ENCODE measurements around the gene GATC.
A peak's percentile ranks its signal among the peaks of the same experiment; 100 is the strongest.
"Not testable (repeated sequence)": the region's sequence is repeated elsewhere in the genome, so short reads cannot be mapped to it uniquely, and the experiment has no call there.

GATC gene

DNA sequence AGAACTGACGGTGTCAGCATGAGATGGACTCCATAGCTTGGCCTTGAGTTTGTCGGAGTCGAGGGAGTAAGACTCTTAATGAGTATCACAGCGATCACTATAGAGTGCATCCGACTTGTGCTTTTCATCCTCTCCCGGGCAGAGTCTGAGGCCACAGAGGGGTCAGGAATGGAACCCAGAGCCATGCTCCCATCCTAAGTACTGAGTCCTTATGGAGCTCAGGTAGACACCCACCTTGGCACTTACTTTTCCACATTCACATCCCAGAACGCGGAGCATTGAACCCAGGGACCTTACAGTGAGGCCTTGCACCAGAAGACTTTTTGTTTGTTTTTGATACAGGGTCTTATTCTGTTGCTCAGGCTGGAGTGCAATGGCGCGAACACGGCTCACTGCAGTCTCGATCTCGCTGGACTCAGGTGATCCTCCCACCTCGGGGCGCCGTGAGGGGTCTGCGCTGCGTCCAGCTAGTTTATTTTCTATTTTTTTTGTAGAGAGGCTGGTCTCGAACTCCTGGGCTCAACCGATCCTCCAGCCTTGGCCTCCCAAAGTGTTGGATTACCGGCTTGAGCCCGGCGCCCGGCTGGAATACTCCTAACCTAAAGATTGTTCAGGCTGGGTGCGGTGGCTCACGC lies 24.0 kb downstream of the GATC start:
- peak; percentile 61 for DNase-seq (ENCODE audit: low spot score)

DNA sequence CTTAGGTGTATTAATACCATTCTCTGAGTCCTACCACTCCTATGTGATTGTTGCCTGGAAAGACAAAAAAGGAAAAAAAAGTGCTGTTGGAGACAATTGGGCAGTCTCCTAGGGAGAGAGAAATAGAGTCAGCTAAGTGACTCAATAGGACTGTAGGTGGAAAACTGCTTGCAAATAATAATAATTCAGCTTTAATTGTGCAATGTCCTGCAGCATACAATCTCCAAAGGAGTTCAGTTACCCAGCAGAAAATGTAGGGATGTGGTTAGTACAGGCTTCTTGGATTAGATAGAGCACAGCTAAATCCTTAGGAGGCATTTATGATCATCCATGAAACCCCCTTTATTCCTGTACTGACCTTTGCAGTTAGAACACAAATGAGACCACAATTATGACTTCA lies 26.3 kb downstream of the GATC start:
- no peak for DNase-seq (ENCODE audit: low spot score)

DNA sequence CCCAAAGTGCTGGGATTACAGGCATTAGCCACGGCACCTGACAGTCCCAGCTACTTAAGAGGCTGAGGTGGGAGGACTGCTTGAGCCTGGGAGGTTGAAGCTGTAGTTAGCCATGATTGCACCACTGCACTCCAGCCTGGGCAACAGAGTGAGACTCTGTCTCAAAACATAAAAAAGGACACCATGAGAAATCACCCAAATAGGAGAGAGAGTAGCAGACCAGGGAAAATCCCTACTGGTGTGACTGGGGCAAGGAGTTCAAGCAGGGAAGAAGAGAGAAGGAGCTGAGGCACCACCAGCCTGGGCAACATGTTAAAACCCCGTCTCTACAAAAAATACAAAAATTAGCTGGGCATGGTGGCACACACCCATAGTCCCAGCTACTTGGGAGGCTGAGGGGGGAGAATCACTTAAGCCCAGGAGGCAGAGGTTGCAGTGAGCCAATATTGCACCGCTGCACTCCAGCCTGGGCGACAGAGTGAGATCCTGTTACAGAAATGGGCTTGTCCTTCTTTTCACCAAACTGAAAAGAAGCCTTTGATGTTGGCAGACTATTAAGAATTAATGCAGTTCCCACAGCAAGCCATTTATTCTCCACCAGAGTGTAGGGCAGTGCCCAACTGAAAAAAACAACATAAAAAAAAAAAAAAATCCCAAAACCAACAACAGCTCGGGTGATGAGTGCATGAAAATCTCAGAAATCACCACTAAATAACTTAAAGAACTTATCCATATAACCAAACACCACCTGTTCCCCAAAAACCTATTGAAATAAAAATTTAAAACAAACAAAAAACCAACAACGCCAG lies 27.8 kb downstream of the GATC start:
- DNase-seq (ENCODE audit: low spot score): no peak

DNA sequence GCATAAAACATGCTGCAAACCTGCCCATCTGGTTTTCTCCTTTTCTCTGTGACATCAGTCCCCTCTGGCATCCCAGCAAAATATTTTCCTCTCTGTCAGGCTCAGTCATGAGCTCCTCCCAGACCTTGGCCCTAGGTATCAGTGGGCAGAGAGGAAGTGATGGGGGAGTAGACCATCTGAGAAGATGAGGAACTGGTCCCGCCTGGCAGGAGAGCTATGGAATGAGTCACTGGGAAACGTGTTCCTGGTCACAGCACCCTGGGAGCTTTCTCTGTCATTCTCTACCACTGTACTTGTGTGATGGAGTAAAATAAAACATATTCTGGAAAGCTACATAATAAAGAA lies 28.3 kb downstream of the GATC start:
- DNase-seq (ENCODE audit: low spot score): peak; percentile 81

DNA sequence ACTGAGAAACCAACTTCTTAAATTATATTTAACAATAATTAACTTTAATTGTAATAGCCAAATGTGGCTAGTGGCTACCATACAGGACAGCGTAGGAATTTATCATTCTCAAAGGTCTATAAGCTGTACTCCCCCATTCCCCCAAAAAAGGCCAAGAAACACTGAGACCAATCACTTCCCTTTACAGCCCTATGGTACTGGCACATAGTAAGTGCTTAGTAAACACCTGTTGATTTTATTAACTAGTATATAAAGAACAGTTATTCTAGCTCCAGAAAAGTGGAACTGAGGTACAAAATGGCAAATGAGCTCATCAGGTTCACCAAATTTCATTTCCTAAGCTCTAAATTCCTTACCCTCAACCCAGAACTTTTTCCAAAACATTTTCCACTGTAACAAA lies 29.4 kb downstream of the GATC start:
- no peak for DNase-seq (ENCODE audit: low spot score)

DNA sequence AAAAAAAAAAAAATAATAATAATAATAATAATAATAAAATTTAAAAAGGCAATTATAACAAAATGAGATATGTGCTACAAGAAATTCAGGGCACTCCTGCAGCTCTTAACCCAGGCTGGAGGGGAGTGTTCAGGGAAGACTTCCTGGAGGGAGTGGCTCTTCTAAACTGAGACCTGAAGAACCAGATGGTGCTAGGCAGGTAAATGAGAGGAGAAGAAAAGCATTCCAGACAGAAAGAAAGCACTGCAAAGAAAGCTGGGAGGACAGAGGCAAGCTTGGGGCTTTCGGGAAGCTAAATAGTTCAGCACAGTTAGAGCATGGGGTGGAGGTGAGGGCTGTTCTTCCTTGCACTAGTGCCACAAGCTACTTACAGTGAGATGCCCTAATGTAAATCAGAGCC lies 33.2 kb downstream of the GATC start:
- no peak for DNase-seq (ENCODE audit: low spot score)

DNA sequence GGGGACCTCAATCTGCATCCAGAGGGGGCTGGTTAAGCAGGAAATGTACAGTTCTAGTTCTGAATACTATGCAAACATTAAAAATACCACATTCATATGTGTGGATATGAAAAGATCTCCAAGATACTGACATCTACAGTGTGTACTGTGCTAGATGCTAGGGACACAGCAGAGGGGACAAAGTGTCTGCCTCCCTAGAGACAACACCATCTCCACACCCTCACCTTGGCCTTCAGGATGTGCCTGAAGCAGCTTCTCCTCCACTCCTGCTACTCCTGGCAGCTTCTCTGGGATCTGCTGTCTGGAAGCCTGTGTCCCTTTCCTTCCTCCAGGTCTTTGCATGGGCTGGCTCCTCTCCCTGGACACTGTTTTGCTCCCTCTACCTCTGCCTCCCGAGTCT lies 34.0 kb downstream of the GATC start:
- no peak for DNase-seq (ENCODE audit: low spot score)

DNA sequence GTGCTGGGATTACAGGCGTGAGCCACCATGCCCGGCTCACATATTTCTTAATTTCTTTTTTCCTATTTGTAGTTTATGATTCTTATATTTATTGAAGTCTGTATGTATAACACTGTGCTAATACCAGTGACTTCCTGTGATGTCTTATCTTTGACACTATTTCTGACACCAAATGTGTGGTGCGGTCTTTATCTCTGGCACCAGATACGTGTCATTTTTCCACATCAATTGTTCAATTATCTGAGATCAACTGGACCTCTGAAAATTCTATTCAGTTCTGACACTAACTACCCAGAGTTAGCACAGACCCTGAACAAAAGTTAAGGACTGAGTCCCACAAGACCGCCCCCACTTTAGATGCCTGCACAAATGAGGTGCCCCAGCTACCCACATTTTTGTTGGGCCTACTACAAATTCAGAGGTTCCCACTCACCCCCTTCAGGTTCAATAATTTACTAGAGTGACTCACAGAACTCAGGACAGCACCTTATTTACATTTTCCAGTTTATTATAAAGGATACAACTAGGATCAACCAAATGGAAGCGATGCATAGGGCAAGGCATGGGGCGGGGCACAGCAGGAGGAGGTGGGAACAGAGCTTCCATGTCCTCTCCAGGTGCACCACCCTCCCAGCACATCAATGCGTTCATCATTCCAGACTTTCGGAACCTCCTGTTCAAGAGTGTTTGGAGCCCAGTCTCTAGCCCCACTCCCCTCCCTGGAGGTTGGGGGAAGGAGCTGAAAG lies 35.0 kb downstream of the GATC start:
- DNase-seq (ENCODE audit: low spot score): no peak

DNA sequence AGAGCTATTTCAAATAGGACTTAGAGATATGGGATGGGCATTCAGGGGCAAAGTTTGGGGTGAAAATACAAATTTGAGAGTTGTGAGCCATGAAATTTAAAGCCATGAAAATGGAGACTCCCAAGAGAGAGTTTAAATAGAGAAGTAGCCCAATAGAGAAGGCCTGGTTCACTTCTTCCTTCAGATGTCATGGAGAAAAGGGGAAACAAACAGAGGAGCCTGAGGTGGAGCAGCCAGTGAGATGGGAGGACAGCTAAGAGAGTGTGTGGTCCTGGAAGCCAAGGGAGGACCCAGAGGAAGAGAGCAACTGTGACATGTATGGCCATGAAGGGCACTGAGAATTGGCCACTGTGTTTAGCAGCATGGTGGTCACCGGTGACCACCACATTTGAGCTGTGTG lies 37.4 kb downstream of the GATC start:
- no peak for DNase-seq (ENCODE audit: low spot score)

DNA sequence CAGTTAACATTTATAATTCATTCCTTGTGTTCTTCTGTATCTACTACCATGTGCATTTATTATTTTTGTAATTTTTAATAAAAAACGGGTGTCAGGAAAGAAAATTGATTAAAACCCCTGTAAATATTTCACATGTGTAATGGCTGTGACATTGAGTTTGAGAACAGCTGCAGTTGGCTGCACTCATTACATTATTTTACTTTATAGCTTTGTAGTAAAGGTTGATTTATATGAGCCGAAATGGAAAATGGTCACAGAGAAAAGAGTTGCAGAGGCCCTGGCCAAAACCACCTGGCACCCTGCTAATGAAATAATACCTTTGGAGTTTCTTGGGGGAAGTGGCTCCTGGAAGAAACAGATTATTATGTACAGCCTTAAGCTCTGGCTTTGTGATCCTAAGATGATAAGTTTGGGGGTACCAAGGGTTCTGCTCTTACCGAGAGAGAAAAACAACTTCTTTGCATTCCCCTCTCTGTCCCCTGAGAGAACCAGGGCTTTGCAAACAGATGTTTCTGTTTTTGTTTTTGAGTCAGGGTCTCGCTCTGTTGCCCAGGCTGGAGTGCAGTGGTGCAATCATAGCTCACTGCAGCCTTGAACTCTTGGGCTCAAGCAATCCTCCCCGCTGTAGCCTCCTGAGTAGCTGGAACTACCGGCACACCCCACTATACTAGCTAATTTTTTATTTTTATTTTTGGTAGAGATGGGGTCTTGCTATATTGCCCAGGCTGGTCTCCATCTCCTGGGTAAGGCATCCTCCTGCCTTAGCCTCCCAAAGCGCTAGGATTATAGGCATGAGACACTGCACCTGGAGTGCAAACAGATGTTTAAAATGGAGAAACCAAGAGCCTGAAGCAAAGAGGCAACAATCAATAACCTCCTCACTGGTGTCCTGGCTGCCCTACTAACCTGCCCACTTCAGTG lies 40.0 kb downstream of the GATC start:
- DNase-seq (ENCODE audit: low spot score): no peak

DNA sequence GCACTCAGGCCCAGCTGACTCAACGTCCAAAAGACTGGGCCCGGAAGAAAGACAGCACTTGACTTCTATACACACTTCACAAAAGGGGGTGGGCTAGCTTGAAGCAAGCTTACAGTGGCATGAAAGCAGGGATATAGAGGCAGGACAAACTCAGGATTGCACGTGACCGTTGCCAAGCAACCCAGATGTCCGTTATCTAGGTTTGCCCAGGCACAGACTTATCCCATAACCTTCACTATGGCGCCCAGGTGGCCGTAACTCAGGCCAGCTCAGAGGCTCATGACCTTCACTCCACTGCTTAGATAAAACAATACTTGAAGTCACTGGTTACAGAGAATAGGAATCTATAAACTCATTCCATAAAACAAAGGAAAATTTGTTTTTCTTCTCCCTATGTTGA lies 41.3 kb downstream of the GATC start:
- DNase-seq (ENCODE audit: low spot score): not testable (repeated sequence)

DNA sequence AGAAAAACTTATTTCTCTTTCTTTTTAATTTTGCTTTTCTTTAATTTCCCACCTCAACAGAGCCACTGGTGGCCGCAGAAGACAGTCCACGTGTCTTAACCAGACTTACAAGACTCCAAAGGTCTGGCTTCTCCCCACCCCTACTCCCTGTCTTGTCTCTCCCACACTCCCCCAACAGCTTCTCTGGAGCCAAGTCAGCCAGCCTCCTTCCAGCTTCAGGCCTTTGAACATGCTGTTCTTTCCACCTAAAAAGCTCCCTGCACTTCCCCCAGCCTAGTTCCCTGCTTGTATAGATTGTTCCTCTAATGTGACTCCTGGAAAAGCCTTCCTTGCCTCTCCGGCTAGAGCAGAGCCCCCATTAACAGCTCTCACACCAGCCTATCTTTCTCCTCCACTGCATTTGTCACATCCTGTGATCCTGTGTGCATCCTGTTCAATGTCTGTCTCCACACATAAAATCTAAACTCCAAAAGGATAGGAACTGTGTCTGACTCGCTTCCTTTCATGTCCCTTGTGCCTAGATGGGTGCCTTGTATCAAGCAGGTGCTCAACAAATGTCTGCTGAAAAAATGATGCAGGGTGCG lies 41.9 kb downstream of the GATC start:
- DNase-seq (ENCODE audit: low spot score): no peak

DNA sequence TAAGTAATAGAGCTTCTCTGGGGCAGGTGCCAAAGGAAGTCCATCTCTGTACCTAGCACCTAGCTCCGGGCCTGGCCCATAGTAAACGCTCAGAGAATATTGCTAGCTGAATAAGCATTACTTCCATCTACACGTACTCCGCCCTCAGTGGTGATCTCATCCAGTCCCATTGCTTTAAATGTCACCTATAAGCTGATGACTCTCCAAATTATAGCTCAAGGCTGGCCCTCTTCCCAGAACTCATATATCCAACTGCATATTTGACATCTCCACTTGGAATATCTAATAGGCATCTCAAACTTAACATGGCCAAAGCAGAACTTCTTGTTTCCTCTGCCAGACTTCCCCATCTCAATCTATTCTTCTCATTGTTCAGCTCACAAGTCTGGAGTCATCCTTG lies 42.8 kb downstream of the GATC start:
- DNase-seq (ENCODE audit: low spot score): no peak

DNA sequence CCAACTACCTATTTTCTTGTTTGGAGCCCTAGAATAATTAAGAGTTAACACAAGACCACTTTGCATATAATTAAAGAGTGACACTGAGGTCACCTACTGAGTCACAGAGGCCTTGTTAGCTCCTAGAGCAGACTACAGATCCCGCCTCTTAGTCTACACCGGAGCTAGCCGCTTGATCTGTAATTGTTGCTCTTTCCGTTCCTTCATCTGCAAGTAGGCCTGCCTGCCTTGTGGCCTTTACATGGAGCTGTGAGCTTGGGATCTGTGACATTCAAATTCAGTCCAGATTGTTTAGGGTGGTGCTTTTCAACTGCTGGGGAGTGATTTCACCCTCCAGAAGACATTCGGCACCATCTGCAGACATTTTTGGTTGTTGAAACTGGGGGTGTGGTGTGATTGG lies 44.1 kb downstream of the GATC start:
- DNase-seq (ENCODE audit: low spot score): no peak

DNA sequence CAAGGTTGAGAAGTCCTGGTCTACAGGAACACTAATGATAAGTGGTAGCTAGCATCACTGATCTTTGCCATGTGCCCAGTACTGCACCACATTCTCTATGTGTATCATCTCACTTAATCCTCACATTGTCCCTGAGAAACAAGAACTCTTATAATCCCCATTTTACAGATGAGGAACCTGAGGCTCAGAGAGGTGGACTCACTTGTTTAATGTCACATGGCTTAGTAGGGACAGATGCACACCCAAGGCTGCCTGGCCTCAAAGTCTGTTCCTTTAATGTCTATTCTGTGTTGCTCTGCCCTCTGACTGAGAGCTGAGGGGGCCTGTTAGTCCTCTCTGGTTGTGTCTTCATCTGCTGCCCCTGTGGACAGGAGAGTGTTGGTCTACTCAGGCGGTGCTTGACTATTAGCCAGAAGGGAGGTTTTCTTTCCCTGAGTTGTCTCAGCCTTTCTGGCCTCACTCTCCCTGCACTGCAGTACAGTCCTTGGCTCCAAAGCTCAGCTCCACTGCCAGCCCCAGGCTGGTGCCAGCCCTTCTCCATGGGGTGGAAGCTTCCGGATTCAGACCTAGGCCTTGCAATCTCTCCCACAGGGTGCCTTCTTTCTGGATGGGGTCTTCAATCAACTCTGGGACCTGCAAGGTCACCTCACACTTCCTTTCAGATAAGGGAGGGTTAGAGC lies 44.7 kb downstream of the GATC start:
- DNase-seq (ENCODE audit: low spot score): no peak

DNA sequence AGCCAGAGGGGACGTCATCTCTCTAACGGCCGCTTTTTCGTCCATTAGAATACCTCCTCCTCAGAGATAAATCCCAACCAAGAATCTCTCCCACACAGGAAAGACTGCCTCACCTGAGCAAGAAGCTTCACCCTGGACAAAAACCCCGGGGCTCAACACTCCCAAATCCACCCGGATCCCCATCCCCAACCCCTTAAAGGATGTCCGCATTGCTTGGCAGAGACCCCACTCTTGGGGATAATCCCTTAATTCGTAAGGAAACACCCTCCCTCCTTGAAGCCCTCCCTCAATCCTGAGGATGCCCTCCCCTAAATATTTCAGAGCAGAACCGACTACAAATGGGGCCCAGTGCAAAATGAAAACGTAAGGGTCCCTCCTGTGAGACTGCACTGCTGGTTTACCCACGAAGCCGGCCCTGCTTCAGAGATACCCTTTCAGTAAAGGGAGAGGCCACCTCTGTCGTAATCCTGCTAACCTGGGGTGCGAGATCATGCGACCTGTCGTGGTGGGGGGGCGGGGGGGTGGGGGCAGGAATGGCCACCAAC lies 49.0 kb downstream of the GATC start:
- DNase-seq (ENCODE audit: low spot score): no peak

DNA sequence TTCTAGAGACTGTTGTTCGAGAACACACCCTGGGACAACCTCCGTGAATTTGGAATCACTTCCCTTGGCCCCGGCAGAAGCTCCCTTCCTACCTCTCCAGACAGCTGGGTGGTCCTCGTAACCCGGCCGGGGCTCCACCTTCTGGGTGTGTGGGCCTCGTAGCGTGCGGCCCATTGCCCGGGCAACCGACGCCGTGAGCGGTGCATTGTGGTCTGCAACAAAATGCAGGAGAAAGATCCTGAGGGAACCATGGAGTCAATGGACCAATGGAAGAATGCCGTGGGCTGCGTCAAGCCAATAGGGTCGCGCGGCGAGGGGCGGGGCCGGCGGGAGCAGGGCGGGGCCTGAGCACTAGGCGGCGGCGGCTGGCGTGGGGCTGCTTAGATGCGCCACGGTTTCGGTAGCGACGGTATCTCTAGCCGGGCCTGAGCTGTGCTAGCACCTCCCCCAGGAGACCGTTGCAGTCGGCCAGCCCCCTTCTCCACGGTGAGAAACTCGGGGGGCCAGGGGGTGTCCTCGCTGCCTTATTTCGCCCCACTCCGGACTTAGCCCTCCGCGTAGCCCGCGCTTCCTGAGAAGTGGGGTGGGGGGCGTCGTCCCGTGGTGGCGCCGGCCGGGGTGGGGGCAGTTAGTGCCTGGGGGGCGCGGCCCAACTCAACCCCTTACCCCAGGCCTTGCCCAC lies 49.6 kb downstream of the GATC start, which contains the start of gene DYNLL1:
TSS of gene DYNLL1 (plus strand) at position 383 of the 682 bp plus-strand sequence. CDS start 309 bp downstream, outside the sequence.
- peak; percentile 95 for DNase-seq (ENCODE audit: low spot score)

DNA sequence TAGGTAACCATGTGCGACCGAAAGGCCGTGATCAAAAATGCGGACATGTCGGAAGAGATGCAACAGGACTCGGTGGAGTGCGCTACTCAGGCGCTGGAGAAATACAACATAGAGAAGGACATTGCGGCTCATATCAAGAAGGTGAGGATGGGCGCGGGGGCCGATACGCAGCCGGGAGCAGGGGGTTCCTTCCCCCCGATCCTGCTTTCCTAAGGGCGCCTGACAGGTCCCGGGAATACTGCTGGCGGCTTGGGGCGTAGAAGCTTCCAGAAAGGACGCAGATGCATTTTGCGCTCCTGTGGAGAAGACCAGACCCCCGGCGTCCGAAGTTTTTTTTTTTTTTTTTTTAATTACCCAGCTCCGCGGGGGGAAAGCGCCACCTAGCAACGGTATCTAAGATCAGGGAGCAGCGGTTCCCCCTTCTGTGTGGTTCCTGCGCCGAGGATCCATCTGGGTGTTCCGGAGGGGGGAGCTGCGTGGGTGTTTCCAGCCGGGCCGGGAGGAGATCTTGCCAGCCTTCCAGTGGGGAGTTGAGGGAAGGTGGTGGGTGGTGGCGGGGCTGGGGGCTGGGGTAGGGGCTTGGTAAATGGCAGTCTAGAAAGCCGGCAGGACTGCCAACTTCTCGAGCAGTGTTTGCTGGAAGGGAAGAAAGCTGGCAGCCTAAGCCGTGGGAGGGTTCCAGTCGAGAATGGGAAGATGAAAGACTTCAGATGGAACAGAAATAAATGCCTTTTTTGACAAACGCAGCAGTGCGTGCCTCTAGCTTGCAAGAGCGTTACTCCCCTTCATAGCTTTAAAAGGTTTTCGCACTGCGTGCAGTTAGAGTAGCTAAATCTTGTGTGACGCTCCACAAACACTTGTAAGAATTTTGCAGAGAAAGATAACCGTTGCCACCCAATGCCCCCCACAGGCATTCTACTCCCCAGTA lies 50.4 kb downstream of the GATC start:
- peak; percentile 72 for DNase-seq (ENCODE audit: low spot score)

DNA sequence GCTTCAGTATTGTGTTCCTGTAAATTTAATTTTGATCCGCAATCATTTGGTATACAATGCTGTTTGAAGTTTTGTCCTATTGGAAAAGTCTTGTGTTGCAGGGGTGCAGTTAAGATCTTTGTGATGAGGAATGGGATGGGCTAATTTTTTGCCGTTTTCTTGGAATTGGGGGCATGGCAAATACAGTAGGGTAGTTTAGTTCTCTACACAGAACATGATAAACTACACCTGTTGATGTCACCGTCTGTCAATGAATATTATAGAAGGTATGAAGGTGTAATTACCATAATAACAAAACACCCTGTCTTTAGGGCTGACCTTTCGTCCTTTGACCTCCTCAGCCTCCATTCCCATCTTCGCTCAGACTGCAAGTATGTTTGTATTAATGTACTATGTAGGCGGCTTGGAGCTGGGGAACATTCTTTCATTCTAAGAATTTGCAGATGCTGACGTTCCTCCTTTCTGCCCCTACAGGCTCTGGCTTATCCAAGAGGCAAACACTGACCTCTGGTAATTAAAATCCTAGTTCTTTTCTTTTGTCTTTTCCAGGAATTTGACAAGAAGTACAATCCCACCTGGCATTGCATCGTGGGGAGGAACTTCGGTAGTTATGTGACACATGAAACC lies 51.4 kb downstream of the GATC start:
- no peak for DNase-seq (ENCODE audit: low spot score)

Data from RKO (cell line).